ENCODE data around the gene MSL3.

Gene MSL3, protein sequence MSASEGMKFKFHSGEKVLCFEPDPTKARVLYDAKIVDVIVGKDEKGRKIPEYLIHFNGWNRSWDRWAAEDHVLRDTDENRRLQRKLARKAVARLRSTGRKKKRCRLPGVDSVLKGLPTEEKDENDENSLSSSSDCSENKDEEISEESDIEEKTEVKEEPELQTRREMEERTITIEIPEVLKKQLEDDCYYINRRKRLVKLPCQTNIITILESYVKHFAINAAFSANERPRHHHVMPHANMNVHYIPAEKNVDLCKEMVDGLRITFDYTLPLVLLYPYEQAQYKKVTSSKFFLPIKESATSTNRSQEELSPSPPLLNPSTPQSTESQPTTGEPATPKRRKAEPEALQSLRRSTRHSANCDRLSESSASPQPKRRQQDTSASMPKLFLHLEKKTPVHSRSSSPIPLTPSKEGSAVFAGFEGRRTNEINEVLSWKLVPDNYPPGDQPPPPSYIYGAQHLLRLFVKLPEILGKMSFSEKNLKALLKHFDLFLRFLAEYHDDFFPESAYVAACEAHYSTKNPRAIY

DNA sequence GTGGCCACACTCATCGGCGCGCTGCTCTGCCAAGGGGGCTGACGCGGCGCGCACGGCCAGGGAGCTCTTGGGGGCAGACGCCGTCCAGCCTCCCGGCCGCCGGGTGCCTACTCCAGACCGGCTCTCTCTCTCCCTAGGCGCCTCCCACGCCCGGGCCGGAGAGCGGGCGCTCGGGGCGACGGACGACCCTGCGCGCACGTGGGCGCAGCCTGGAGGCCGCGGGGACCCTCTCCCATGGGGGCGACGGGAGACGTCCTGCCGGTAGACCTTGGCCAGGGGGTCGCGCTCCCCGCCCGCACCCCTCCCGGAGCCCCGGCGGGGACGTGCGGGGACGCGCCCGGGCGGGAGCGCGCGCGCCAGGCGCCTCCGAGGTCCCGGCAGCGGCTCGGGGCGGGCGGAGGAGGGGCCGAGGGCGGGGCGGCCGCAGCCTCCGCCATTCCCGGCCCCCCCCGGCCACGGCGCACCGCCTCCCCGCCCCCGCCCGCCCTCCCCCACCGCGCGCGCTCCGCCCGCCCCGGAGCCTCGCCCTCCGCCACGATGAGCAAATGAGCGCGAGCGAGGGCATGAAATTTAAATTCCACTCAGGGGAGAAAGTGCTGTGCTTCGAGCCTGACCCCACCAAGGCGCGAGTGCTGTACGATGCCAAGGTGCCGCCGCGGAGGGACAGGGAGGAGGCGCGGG lies at the start of gene MSL3:
MSL3 (plus strand) TSS at position 519 of the 681 bp plus-strand sequence; CDS start at position 546, 27 bp downstream.
- DNase-seq (ENCODE audit: insufficient read length, low spot score), result peak; percentile 25
- FAIRE-seq, result peak; percentile 51

DNA sequence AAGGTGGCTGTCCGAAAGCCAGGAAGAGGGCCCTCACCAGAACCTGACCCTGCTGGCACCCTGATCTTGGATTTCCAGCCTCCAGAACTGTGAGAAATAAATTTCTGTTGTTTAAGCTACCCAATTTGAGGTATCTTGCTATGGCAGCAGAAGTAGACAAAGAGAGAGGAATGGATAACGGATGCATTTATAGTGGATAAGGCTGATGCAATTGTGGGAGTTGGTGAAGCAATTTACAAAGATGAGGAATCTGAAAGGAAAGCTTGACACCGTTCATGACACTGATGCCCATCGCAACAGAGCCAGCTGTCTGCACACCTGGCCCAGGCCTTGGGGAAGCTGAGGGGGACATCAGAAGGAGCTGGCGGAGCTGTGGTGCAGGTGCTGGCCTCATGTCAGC lies 35.7 kb upstream of the MSL3 start:
- FAIRE-seq (peak; percentile 8), DNase-seq (ENCODE audit: insufficient read length, low spot score) (no peak)

DNA sequence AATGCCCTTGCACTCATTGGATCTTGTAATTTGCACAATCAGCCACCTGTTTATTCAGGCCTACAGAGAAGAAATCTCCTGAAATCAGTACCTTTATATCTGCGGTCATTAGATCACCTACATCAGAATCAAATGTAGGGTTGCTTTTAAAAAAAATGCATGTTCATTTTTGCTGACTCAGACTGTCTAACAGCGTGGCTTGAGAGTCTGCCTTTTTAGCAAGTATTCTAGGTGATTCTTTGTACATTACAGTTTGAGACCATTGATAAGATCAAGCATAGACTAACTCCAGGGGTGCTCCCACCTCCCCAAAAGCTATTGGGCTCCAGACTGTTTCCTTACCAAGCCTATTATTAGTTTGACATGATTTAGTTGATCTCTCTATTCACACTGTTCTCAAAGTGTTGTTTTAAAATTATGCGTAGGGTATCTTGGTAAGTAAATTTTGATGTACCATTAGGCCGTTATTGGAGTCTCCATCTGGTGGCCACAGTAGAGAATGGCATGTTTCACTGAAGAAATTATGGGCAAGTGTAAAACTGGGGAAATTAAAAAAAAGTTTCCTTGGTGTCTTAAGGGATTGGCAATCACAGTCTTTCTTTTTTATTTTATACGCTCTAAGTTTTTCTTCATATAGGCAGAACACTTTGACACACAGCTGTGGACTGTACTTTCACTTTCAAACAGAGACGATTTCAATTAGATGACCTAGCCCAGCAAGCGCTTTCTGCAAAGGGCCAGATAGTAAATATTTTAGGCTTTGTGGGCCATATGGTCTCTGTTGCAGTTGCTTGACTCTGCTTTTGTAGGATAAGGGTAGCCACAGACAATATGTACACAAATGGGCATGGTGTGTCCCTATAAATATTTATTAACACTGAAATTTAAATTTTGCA lies 33.7 kb upstream of the MSL3 start:
- DNase-seq (ENCODE audit: insufficient read length, low spot score) (peak; percentile 8), FAIRE-seq (no peak)

DNA sequence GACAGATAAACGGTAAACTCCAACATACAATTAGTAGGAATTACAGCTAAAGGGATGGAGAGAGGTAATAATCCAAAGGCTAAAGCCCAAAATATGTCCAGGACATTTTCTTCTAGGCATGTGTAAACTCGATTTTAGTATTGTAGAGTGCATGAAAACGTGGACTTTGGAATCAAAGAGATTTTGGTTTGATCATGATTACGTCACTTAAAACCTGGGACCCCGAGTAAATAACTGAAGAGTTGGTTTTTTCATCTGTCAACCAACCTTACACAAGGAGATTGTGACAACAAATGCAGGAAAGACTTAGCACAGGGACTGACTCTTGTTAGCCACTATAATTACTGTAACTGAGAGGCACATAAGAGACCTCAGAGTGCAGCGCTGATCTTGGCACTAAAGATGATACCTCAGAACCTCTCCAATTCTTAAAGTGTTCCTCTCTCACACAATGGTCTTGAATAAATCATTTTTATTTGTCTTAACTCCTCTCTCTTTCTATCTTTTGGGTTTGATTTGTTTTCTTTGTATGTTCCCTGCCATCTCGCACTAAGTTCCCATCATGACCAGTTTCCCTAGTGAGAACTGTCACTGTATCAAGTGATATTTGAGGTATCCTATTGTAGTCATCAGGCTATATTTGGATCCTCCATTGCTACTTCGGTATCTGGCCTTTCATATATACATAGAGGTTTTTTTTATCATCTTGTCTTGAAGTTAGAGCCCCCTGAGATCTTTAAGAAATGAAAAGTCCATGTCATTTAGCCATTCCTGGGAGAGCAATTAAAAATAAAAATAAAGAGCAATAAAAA lies 32.2 kb upstream of the MSL3 start:
- DNase-seq (ENCODE audit: insufficient read length, low spot score) (no peak), FAIRE-seq (peak; percentile 47)

DNA sequence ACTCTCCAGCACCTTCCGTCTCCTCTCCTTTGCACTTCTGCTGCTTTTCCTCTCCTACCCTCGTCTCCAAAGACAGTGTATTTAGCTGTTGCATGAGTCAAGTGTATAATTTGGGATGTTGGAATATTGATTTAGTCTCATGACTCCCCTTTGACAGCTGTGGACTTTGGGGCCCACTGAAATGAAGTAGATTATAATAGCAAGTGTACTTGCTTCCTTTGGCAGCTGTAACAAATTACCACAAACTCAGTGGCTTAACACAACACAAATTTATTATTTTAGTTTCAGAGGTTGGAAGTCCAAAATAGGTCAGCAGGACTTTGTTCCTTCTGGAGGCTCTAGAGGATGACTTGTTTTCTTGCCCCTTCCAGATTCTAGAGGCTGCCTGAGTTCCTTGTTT lies 29.5 kb upstream of the MSL3 start:
- DNase-seq (ENCODE audit: insufficient read length, low spot score) (no peak), FAIRE-seq (no peak)

DNA sequence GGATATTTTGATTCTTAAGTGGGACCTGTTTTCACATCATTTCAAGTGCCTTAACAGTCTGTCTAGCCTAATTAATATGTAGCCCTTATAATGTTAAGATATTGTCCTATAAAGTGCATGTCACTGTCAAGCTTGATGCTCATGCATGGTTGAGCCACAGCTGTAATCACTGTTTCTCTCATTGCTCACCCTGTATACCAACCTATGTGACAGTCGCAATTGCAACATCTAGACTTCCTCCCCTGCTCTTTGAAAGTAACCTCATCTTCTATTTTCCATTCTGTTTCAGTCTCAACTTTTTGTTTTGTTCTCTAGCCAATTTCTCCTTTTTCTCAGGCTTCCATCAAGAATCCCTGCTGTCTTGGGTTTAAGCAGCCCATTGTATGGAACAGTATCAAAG lies 24.4 kb upstream of the MSL3 start:
- DNase-seq (ENCODE audit: insufficient read length, low spot score) (no peak), FAIRE-seq (peak; percentile 90)

DNA sequence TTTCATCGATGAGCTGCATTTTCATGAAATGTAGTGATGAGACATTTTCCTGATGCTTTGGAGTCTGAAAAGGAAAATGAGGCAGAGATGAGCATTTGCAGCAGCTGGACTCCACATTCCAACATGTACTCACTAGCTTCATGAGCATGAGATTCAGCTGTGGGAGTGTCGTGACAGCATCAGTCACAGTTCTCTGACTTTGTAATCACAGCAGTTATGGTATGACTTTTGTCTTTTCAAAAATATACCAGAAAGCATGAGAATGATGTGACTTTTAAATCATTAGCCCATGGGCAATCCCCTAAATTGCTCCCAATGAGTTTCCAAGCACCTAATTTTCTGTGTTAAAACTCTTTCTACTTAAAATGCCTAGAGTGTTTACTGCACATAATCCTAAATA lies 18.3 kb upstream of the MSL3 start:
- peak; percentile 99 for FAIRE-seq
- no peak for DNase-seq (ENCODE audit: insufficient read length, low spot score)

DNA sequence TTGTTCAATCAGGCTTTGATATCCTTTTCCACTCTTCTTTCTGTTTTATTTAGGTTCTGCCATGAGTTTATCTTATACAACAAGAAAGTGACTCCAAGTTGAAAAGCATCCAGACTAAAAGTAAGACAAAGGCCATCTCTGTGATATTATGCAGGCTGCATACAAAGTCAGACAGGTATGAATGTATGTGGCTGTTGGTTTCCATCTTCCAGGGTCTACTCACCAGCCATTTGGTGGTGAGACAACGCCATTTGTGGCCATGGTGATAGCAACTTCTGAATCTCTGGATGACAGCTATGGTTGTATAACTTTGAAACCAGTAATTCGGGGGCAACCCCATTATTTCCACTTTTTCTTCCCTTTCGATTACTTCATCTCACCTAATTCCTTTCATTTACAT lies 17.2 kb upstream of the MSL3 start:
- peak; percentile 96 for FAIRE-seq
- DNase-seq (ENCODE audit: insufficient read length, low spot score), result no peak

DNA sequence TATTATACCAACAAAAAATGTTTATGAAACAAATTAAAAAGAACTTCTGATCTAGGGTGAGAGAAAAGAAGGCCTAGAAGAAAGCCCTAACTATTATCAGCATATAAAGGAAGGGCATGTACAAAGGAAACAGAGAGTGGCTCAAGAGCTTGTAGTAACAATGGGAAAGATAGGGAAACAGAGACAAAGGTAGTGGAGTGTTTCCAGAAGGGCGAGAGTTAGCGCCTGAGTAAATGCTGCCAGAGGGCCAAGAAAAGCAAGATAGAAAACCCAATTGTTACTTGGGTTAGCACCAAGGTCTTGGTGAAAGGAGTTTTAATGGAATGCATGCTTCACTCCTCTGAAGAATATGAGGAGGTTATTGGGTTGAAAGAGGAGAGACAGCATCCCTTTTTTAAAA lies 16.5 kb upstream of the MSL3 start:
- FAIRE-seq (no peak), DNase-seq (ENCODE audit: insufficient read length, low spot score) (no peak)

DNA sequence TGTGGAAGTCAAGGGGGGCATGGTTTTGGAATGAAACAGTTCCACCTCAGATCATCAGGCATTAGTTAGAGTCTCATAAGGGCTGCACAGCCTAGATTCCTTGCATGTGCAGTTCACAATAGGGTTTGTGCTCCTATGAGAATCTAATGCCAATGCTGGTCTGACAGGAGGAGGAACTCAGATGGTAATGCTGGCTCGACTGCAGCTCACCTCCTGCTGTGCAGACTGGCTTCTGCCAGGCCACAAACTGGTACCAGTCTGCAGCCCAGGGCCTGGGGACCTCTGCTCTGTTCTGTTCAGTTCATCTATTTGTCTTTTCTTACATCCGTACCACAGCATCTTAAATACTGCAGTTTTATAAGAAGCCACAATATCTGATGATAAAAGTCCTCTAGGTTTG lies 12.2 kb upstream of the MSL3 start:
- no peak for DNase-seq (ENCODE audit: insufficient read length, low spot score)
- FAIRE-seq, result peak; percentile 76

DNA sequence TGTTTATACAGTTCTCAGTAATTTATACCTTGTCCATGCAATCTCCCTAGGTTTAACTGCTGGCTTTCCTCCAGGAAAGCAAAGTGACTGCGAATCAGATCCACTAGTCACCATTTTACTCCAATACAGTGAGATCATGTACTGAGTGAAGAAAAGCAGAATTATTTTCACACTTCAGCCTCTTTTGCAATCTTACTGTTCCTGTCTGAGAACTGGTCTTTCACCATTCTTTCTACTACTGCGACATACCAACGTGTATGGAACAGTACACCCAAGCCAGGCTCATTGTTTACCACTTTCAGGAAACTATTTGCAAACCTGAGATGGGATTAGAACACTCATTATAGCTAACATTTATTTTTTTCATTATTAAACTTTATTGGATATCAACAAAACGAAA lies 8.0 kb upstream of the MSL3 start:
- FAIRE-seq, result no peak

DNA sequence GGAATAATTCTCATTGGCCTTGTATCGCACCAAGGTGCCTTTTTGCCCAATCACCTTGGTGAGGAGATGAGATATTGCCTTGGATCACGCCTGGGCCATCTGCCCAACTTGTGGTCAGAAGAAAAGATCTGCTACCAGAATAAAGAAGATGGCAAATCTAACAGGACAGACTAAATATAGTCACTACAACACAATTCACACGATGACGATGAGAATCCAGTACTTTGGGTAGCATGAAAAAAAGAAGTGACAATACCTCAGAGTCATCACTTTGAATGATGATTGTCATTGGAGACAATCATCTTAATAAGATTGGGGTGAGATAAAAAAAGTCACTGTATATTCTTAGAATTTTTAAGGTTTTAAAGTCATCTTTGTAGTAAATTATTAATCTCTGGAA lies 7.3 kb upstream of the MSL3 start:
- no peak for DNase-seq (ENCODE audit: insufficient read length, low spot score)
- peak; percentile 91 for FAIRE-seq

More for the DNA sequence above, 8.0 kb upstream of the MSL3 start:
- no peak for DNase-seq (ENCODE audit: insufficient read length, low spot score)

DNA sequence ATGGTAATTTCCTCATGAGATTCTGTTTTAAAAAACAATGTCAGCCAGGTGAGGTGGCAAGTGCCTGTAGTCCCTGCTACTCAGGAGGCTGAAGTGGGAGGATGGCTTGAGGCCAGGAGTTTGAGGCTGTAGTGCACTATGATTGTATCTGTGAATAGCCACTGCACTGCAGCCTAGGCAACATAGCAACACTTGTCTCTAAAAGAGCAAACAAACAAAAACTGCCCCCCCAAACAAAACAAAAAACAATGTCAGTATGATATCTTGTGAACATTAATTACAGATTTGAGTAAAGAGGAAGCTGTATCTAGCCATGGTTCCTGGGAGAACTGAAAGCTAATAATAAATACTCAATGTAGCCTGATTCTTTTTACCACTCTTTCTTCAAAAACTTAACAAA lies 6.8 kb upstream of the MSL3 start:
- FAIRE-seq (no peak), DNase-seq (ENCODE audit: insufficient read length, low spot score) (no peak)

DNA sequence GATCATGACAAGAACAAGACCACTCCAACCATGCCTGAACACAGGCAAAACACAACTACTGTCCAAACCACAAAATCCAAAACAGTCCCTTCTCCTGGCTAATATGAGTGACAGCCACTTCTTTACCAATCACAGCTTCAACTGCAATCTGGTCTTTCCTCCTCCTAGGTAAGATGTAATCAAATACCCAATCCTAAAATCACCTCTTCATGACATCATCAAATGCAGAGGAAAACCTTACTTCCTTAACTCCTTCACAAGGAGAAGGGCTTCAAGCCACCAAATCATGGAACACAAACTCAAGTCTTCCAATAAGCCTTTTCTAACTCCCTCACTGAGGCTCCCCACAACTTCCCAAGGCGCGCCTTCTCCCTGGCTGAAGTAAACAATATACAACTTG lies 4.4 kb upstream of the MSL3 start:
- FAIRE-seq (no peak), DNase-seq (ENCODE audit: insufficient read length, low spot score) (no peak)

DNA sequence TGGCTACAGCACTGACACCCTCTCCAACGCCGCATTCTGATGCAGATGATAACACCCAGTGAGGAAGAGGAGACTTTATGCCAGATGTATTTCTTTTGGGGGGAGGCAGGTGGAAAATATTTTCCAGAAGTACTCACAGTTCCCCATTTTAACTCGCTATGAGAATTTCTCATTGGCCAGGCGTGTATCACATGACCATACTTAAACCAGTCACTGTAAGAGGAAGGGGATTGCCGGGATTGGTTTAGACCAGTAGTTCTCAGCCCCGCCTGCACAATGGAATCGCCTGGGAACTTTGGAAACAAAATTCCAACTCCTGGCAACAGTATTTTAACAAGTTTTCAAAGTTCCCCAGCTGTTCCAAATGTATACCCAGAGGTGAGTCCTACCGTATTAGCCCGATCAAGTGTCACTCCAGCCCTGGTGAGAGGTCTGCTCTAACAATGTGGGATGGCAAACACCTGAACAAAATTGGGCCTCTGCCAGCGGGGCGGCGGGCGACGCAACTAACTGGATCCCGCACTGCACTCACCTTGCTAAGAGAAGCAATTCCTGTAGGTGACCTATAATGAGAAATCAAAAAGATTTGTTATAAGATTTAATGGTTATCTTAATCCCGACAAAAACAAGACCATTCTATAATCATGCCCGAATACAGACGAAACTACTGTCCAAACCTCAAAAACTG lies 2.9 kb upstream of the MSL3 start:
- DNase-seq (ENCODE audit: insufficient read length, low spot score), result no peak

DNA sequence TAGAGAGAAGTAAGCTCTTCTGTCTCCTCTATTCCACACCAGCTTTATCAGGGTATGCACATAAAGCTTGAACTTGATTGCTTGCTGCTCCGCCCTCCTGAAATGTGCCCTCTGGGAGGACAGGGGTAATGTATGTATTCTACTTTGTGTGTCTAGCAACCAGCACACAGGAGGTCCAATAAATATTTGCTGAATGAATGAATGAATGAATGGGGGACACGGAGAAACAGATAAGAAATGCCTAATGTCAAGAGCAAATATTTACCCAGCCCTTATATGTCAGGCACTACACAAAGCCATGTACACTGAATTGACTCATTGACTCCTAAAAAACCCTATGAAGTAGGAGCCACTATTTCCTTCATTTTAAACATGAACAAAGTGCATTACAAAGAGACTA lies 2.3 kb upstream of the MSL3 start:
- FAIRE-seq (no peak), DNase-seq (ENCODE audit: insufficient read length, low spot score) (no peak)

More for the DNA sequence above, 2.9 kb upstream of the MSL3 start:
- no peak for FAIRE-seq

DNA sequence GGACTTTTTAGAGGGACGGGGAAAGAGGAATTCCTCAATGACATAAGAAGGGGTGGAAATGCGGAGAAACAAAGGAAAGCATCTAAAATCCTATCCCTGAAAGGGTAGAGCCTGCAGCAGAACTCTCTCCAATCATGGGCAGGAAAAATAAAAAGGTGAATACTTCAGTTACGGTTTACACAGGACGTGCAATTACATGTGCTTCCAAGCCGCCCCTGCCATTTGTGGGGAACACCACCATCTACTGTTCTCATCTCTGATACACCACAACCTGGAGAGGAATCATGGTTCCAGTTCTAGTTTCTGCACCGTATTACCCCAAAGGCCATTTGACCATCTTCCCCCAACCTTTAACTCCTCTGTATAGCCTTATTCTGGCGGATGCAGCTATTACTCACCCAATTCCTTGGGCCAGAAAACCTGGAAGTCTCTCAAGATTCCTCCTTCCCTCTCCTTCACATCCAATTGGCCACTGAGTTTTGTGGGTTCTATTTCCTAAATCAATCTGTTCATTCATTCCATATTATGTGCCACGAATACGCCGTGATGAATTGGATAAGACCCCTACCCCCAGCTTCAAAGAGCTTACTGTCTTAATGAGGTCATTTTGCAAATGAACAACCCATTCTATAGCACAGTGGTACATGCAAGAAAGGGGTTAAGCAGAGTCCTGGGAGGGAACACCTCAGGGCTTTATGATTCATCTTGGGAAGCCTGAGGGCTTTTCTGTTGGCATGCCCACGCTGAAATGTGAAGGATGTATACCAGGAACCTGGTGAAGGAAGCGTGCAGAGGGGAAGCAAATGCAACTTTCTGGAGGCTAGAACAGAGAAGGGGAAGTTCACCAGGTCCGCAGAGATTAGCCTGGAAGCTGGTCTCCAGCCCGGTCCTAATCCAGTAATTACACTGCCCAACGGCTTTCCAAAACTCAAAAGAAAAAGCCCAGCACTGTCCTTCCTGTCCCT lies 1.4 kb upstream of the MSL3 start:
- peak; percentile 92 for FAIRE-seq

DNA sequence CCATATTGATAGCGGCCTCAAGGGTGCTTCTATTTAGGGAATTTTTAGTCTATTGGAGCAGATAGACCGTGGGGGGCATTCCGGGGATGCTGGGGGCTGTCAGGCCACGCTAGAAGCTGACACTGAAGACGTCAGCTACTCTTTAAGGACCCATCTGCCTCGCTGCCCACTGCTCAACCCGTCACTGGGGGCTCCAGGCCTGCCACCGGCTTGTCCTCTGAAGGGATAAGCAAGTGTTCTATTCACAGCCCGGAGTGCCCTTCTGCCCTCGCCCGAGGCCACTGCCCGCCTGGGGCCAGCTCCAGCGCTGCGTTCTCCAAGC lies 679 bp upstream of the MSL3 start:
- FAIRE-seq, result peak; percentile 64
- DNase-seq (ENCODE audit: insufficient read length, low spot score), result no peak

More for the DNA sequence above, 1.4 kb upstream of the MSL3 start:
- no peak for DNase-seq (ENCODE audit: insufficient read length, low spot score)

Measured in GM19239 (cell line).